Osteocyte (in vitro differentiated cells): ENCODE results near the gene POM121C. TPM values are rescaled to one million over a fixed set of nuclear protein-coding genes. Genes with fewer than 3 reads are reported as not detected.
A peak's percentile ranks its signal among the peaks of the same experiment; 100 is the strongest.
"Not testable (repeated sequence)": the region's sequence is repeated elsewhere in the genome, so short reads cannot be mapped to it uniquely, and the experiment has no call there.

Source experiments
- DNase-seq: peaks from one replicate; pipeline ENCODE4 v3.0.0; 2021; ENCODE audit warnings: mixed read lengths; ENCODE audit not compliant: unreplicated experiment; ENCODE audit errors: extremely low spot score
- H3K27ac Mint-ChIP-seq: one replicate; pipeline ENCODE4 v1.8.0; 2021; ENCODE audit warnings: mild to moderate bottlenecking, mixed read lengths; ENCODE audit not compliant: unreplicated experiment
- H3K27me3 Mint-ChIP-seq: one replicate; pipeline ENCODE4 v1.8.0; 2021; ENCODE audit warnings: mixed read lengths; ENCODE audit not compliant: unreplicated experiment
- H3K36me3 Mint-ChIP-seq: one replicate; pipeline ENCODE4 v1.8.0; 2021; ENCODE audit warnings: mixed read lengths; ENCODE audit not compliant: unreplicated experiment
- H3K4me1 Mint-ChIP-seq: one replicate; pipeline ENCODE4 v1.8.0; 2021; ENCODE audit warnings: mixed read lengths; ENCODE audit not compliant: unreplicated experiment
- H3K4me3 Mint-ChIP-seq: one replicate; pipeline ENCODE4 v1.8.0; 2021; ENCODE audit warnings: mild to moderate bottlenecking, moderate library complexity, mixed read lengths; ENCODE audit not compliant: unreplicated experiment
- H3K9me3 Mint-ChIP-seq: one replicate; pipeline ENCODE4 v1.8.0; 2021; ENCODE audit warnings: mixed read lengths; ENCODE audit not compliant: unreplicated experiment
- total RNA-seq: library from RNA; stranded (reverse); gene quantifications from 2 replicates; pipeline ENCODE4 v1.2.1, GENCODE V29; 2021

POM121C gene
- total RNA-seq, 1 donor from 2014 or later: 44.3 TPM

- not testable (repeated sequence) for DNase-seq, H3K36me3 Mint-ChIP-seq, H3K9me3 Mint-ChIP-seq, H3K27ac Mint-ChIP-seq, H3K27me3 Mint-ChIP-seq, H3K4me3 Mint-ChIP-seq, H3K4me1 Mint-ChIP-seq
Measured at GRCh38 chr7:75509033-75509432, 22.9 kb upstream of the POM121C start.

- H3K4me3 Mint-ChIP-seq, H3K27ac Mint-ChIP-seq, H3K4me1 Mint-ChIP-seq, H3K27me3 Mint-ChIP-seq, DNase-seq, H3K9me3 Mint-ChIP-seq, H3K36me3 Mint-ChIP-seq: not testable (repeated sequence)
Measured at GRCh38 chr7:75492020-75492419, 5.9 kb upstream of the POM121C start, which contains the start of gene SPDYE5. SPDYE5 (plus strand) TSS chr7:75492320; CDS start chr7:75494048, 1,728 bp downstream.

- peak overlapping the region; percentile 81 for H3K27ac Mint-ChIP-seq
- not testable (repeated sequence) for H3K27me3 Mint-ChIP-seq, H3K4me1 Mint-ChIP-seq, DNase-seq, H3K9me3 Mint-ChIP-seq, H3K36me3 Mint-ChIP-seq
- H3K4me3 Mint-ChIP-seq: peak overlapping the region; percentile 89
Measured at GRCh38 chr7:75485355-75485978, 632 bp downstream of the POM121C start.

- H3K4me3 Mint-ChIP-seq, H3K27me3 Mint-ChIP-seq, DNase-seq, H3K27ac Mint-ChIP-seq, H3K4me1 Mint-ChIP-seq, H3K9me3 Mint-ChIP-seq, H3K36me3 Mint-ChIP-seq: not testable (repeated sequence)
Measured at GRCh38 chr7:75480313-75480712, 5.8 kb downstream of the POM121C start.

GRCh38 chr7:75477457-75477856, 8.6 kb downstream of the POM121C start:
- H3K27me3 Mint-ChIP-seq, H3K9me3 Mint-ChIP-seq, H3K4me1 Mint-ChIP-seq, H3K4me3 Mint-ChIP-seq, DNase-seq, H3K36me3 Mint-ChIP-seq, H3K27ac Mint-ChIP-seq: not testable (repeated sequence)

- DNase-seq, H3K4me1 Mint-ChIP-seq, H3K27ac Mint-ChIP-seq, H3K27me3 Mint-ChIP-seq, H3K9me3 Mint-ChIP-seq, H3K4me3 Mint-ChIP-seq: not testable (repeated sequence)
- H3K36me3 Mint-ChIP-seq: peaks cover 25% of the 10 kb centered on the region
Measured at GRCh38 chr7:75470166-75470565, 15.9 kb downstream of the POM121C start.

GRCh38 chr7:75460541-75460940, 25.6 kb downstream of the POM121C start:
- H3K9me3 Mint-ChIP-seq, H3K4me1 Mint-ChIP-seq, H3K27ac Mint-ChIP-seq, H3K36me3 Mint-ChIP-seq, H3K4me3 Mint-ChIP-seq, DNase-seq, H3K27me3 Mint-ChIP-seq: not testable (repeated sequence)

GRCh38 chr7:75458034-75458433, 28.1 kb downstream of the POM121C start:
- not testable (repeated sequence) for H3K9me3 Mint-ChIP-seq, H3K27ac Mint-ChIP-seq, H3K36me3 Mint-ChIP-seq, H3K4me3 Mint-ChIP-seq, DNase-seq, H3K4me1 Mint-ChIP-seq, H3K27me3 Mint-ChIP-seq

- H3K4me1 Mint-ChIP-seq, H3K27me3 Mint-ChIP-seq, DNase-seq, H3K4me3 Mint-ChIP-seq, H3K27ac Mint-ChIP-seq, H3K36me3 Mint-ChIP-seq, H3K9me3 Mint-ChIP-seq: not testable (repeated sequence)
Measured at GRCh38 chr7:75456403-75456802, 29.7 kb downstream of the POM121C start.
